Fibroblast of villous mesenchyme (primary cell): Measurements from ENCODE around the gene PLRG1. TPM values are rescaled to one million over a fixed set of nuclear protein-coding genes. Genes with fewer than 3 reads are reported as not detected.
A peak's percentile ranks its signal among the peaks of the same experiment; 100 is the strongest.
"Not testable (repeated sequence)": the region's sequence is repeated elsewhere in the genome, so short reads cannot be mapped to it uniquely, and the experiment has no call there.

Experiments used
- DNase-seq: peaks from one replicate; pipeline ENCODE4 v3.0.0-alpha.2; 2010; ENCODE audit warnings: low read depth
- H3K4me3 ChIP-seq: 2 replicates; pipeline ENCODE4 v1.5.1; 2011; ENCODE audit warnings: low read depth, mild to moderate bottlenecking, low read length
- total RNA-seq: library from RNA; depleted of rRNA; stranded (reverse); fragments of >200 nt; gene quantifications from 2 replicates; pipeline ENCODE4 v1.2.3, GENCODE V29; 2012
- TF ChIP-seq, protein P1 (sequence below): IDR thresholded peaks from 2 replicates; pipeline ENCODE4 v1.5.1; 2012; ENCODE audit warnings: low read depth, mild to moderate bottlenecking, low read length; ENCODE audit not compliant: insufficient read depth

Gene PLRG1
- 64.4 and 82.0 TPM in 2 replicates for total RNA-seq

- TF ChIP-seq, protein P1, sequence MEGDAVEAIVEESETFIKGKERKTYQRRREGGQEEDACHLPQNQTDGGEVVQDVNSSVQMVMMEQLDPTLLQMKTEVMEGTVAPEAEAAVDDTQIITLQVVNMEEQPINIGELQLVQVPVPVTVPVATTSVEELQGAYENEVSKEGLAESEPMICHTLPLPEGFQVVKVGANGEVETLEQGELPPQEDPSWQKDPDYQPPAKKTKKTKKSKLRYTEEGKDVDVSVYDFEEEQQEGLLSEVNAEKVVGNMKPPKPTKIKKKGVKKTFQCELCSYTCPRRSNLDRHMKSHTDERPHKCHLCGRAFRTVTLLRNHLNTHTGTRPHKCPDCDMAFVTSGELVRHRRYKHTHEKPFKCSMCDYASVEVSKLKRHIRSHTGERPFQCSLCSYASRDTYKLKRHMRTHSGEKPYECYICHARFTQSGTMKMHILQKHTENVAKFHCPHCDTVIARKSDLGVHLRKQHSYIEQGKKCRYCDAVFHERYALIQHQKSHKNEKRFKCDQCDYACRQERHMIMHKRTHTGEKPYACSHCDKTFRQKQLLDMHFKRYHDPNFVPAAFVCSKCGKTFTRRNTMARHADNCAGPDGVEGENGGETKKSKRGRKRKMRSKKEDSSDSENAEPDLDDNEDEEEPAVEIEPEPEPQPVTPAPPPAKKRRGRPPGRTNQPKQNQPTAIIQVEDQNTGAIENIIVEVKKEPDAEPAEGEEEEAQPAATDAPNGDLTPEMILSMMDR: no peak
These were observed at the start of gene PLRG1 for GRCh38 chr4:154549894-154550790. TSS of gene PLRG1 (minus strand) at chr4:154550400. CDS start at chr4:154550308, 92 bp downstream.

DNA sequence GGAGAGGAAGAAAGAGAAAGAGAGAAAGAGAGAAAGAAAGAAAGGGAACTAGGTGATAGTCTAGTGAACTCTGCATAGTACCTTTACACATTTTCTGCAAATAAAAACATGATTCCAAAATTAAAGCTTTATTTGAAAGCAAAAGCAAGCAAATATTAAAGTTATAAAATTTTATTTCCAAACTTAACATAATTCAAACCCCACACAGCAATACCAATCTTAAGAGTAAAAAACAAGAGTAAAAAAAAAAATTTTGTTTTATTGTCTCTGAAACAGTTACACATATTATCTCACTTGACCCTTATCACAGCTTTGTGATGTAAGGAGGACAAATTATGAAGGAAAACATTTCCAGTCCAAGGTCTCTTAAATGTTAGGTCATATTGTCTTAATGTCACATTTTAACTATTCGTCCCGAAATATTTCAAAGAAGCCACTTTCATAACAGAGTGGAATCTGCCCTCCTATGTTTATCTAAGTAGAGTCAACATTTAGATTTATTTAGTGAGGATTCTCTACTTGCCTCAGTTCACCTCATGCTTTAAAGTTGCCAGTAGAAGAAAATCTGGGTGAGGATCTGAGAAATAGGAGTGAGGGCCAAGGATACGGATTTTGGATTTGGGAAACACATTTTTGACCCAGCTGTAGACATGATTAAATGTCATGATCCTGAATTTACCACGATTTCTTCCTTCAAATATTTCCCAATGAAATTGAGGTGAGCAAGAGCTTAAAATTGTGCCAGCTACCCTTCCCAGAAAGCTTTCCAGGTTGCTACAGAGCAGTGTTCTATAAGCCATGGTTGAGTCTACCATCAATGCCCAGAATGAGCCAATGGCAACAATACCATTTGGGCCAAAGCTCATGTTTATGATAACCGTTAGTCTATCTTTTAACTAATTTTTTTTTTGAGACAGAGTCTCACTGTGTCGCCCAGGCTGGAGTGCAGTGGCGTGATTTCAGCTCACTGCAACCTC lies 47.9 kb upstream of the PLRG1 start:
- no peak for DNase-seq
- H3K4me3 ChIP-seq: no peak overlapping the region
- TF ChIP-seq, protein P1: no peak

More at GRCh38 chr4:154549894-154550790, at the start of gene PLRG1:
- peak; percentile 93 for DNase-seq
- H3K4me3 ChIP-seq: peak within 1 kb of the TSS; percentile 100

DNA sequence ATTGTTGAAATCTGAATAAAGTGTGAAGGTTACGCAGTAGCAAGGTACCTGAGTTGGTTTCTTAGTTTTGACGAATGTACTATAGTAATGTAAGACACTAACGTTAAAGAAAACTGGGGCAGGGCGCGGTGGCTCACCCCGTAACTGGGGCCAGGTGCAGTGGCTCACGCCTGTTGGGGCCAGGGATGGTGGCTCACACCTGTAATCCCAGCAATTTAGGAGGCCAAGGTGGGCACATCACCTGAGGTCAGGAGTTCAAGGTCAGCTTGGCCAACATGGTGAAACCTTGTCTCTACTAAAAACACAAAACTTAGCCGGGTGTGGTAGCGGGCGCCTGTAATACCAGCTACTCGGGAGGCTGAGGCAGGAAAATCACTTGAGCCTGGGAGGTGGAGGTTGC lies 47.1 kb upstream of the PLRG1 start:
- not testable (repeated sequence) for H3K4me3 ChIP-seq, DNase-seq

GRCh38 chr4:154595807-154596206 lies 45.6 kb upstream of the PLRG1 start:
- no peak overlapping the region for H3K4me3 ChIP-seq
- DNase-seq: peak; percentile 44
- TF ChIP-seq, protein P1: no peak

GRCh38 chr4:154594343-154594742 lies 44.1 kb upstream of the PLRG1 start:
- DNase-seq, H3K4me3 ChIP-seq: not testable (repeated sequence)

DNA sequence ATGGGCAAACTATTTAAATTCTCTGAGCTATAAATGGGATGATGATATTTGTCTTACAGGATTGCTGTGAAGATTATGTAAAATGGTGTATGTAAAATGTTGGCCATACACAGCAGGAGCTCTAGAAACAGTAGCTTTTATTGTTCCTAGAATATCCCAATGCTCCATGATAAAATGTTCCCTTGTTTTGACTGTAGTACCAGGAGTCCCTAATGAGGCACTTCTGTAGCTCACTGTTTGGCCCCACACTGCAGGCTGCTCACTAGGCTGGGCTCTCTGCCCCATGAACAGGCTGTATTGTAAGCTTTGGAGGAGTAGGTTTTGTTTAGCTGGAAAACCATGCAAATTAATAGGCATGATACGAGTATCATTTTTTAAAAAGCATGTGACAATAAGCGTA lies 43.7 kb upstream of the PLRG1 start:
- TF ChIP-seq, protein P1: no peak
- H3K4me3 ChIP-seq: no peak overlapping the region
- DNase-seq: no peak

DNA sequence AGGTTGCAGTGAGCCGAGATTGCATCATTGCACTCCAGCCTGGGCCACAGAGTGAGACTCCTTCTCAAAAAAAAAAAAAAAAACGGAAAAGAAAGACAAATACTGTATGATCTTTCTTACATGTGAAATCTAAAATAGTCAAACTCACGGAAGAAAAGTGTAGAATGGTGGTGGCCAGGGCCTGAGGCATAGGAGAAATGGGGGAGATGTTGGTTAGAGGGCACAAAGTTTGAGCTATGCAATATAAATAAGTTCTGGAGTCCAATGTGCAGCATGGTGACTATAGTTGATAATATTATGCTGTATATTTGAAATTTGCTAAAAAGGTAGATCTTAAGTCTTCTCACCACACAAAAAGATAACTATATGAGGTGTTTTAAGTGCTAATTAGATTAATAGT lies 41.7 kb upstream of the PLRG1 start:
- TF ChIP-seq, protein P1: no peak

More for the DNA sequence above, 41.7 kb upstream of the PLRG1 start:
- no peak overlapping the region for H3K4me3 ChIP-seq
- DNase-seq: no peak
